K562 (cell line): Measurements from ENCODE around the gene PBX2. TPM values are rescaled to one million over a fixed set of nuclear protein-coding genes. Genes with fewer than 3 reads are reported as not detected.

Experiments
- CLOCK ChIP-seq: fragments of 250-450 bp; sonication (Bioruptor Pico); IDR thresholded peaks from 2 replicates; pipeline ENCODE4 v1.4.0; 2020; ENCODE audit warnings: mild to moderate bottlenecking, moderate library complexity, borderline replicate concordance
- E2F6 ChIP-seq, 2 experiments: IDR thresholded peaks; 2 replicates each; pipeline ENCODE4 v1.6.1; 2011; ENCODE audit warnings: borderline replicate concordance in 1 of 2, control low read depth in 1 of 2, low read depth in 1 of 2, low read length in 1 of 2, mild to moderate bottlenecking in 1 of 2, mixed read lengths in 1 of 2, moderate library complexity in 1 of 2; ENCODE audit not compliant: insufficient read depth in 1 of 2, insufficient read length in 1 of 2, poor library complexity in 1 of 2, severe bottlenecking in 1 of 2; ENCODE audit errors: extremely low read depth in 1 of 2
- HDAC2 ChIP-seq: fragments of 450-650 bp; IDR thresholded peaks from 2 replicates; pipeline ENCODE4 v1.6.1; 2016; ENCODE audit warnings: mild to moderate bottlenecking
- MAFF ChIP-seq: IDR thresholded peaks from 2 replicates; pipeline ENCODE4 v1.6.1; 2012; ENCODE audit warnings: low read length, improper control_type of control experiment
- MXD1 ChIP-seq: fragments of 250-450 bp; sonication (Bioruptor Pico); IDR thresholded peaks from 2 replicates; pipeline ENCODE4 v1.8.0; 2021; ENCODE audit warnings: borderline replicate concordance, mild to moderate bottlenecking, moderate library complexity; ENCODE audit not compliant: poor library complexity, severe bottlenecking
- NFRKB ChIP-seq: fragments of 450-650 bp; IDR thresholded peaks from 2 replicates; pipeline ENCODE4 v1.6.1; 2016; ENCODE audit warnings: low read depth
- PHTF2 ChIP-seq: fragments of 250-450 bp; sonication (Bioruptor Pico); IDR thresholded peaks from 2 replicates; pipeline ENCODE4 v1.5.0; 2021; ENCODE audit warnings: mild to moderate bottlenecking
- PPARD ChIP-seq: fragments of 250-450 bp; sonication (Bioruptor Pico); IDR thresholded peaks from 2 replicates; pipeline ENCODE4 v1.8.0; 2022; ENCODE audit warnings: inconsistent platforms, mild to moderate bottlenecking, moderate library complexity
- TFE3 ChIP-seq: fragments of 450-650 bp; formaldehyde crosslinking; IDR thresholded peaks from 2 replicates; pipeline ENCODE4 v1.4.0; 2020; ENCODE audit warnings: mild to moderate bottlenecking, mixed read lengths
- USF2 ChIP-seq: sonication (generic); formaldehyde crosslinking; IDR thresholded peaks from 2 replicates; pipeline ENCODE4 v1.5.0; 2020; ENCODE audit warnings: missing genetic modification reagents
- WHSC1 ChIP-seq: IDR thresholded peaks from one replicate; pipeline ENCODE4 v1.6.1; 2012; ENCODE audit warnings: low read length, control low read depth, inconsistent platforms
- ZC3H11A ChIP-seq: IDR thresholded peaks from 2 replicates; pipeline ENCODE4 v1.6.1; 2012; ENCODE audit warnings: low read depth, low read length, improper control_type of control experiment
- ZHX1 ChIP-seq: fragments of 150-350 bp; conservative IDR thresholded peaks from 2 replicates; pipeline ENCODE4 v1.6.1; 2014; ENCODE audit warnings: low read length
- ZNF239 ChIP-seq: fragments of 250-450 bp; sonication (Bioruptor Pico); IDR thresholded peaks from 2 replicates; pipeline ENCODE4 v1.4.0; 2020; ENCODE audit warnings: mild to moderate bottlenecking
- ZNF511 ChIP-seq: sonication (generic); formaldehyde crosslinking; IDR thresholded peaks from 2 replicates; pipeline ENCODE4 v1.8.0; 2022; ENCODE audit warnings: mild to moderate bottlenecking, missing genetic modification reagents
- ZNF561 ChIP-seq: fragments of 450-650 bp; formaldehyde crosslinking; conservative IDR thresholded peaks from 2 replicates; pipeline ENCODE4 v1.4.0; 2020; ENCODE audit warnings: mild to moderate bottlenecking, moderate library complexity
- polyA plus RNA-seq, 8 experiments: library from polyadenylated mRNA; depleted of rRNA in 4 of 8; stranded (reverse) in 5 of 8; unstranded in 3 of 8; fragments of >200 nt; fragmentation: Nextera tagmentation in 2 of 8; fragmentation: Illumina TruSeq in 1 of 8; extraction: Ambion mirVana in 2 of 8; extraction: Trizol in 1 of 8; gene quantifications; 2 replicates each; pipeline versions ENCODE4 v1.2.1 to v1.2.3, GENCODE V29; 2011 to 2014; ENCODE audit warnings: inconsistent platforms in 1 of 8, missing spikeins in 1 of 8
- total RNA-seq, 7 experiments: library from RNA; depleted of rRNA in 6 of 7; stranded (reverse); fragments of >200 nt in 6 of 7; fragmentation: Illumina TruSeq in 2 of 7; extraction: Trizol in 2 of 7; gene quantifications; 2 replicates each; pipeline versions ENCODE4 v1.2.1 to v1.2.3, GENCODE V29; 2011 to 2021; ENCODE audit warnings: low replicate concordance in 1 of 7

The PBX2 gene
- total and polyA plus RNA-seq, 9 of the 15 experiments (the other 6 are each of a cell fraction or from before 2014, with no cell fraction given): 1.9 to 134 (median 62.5) TPM

- no peak for TF ChIP-seq E2F6 (IDR thresholded peaks at IDR 0.05; ENCODE audit: borderline replicate concordance in 1 of 2, extremely low read depth in 1 of 2, insufficient read depth in 1 of 2, insufficient read length in 1 of 2, low read depth in 1 of 2, low read length in 1 of 2, poor library complexity in 1 of 2, severe bottlenecking in 1 of 2)
- TF ChIP-seq ZNF511: no peak
- peak; percentile 54; the same call in 1 of the 2 replicates for TF ChIP-seq HDAC2
- no peak for TF ChIP-seq ZHX1
- TF ChIP-seq NFRKB: peak; percentile 61
- no peak for TF ChIP-seq PPARD
- no peak for TF ChIP-seq ZNF239 (CRISPR knock-in tag)
- no peak for TF ChIP-seq ZNF561 (CRISPR knock-in tag)
- peak; percentile 64 for TF ChIP-seq TFE3 (CRISPR knock-in tag)
- no peak for TF ChIP-seq MXD1 (CRISPR knock-in tag)
- no peak for TF ChIP-seq MAFF
- no peak for TF ChIP-seq ZC3H11A
- 0 out of 2 replicates have a peak, but pooled peaks have one; percentile 28 for TF ChIP-seq PHTF2 (CRISPR knock-in tag)
- no peak for TF ChIP-seq CLOCK (CRISPR knock-in tag)
- peak; percentile 78 for TF ChIP-seq USF2 (CRISPR knock-in tag)
- TF ChIP-seq WHSC1: no peak
Observed at GRCh38 chr6:32178547-32179440, 11.2 kb downstream of the PBX2 start (continued).
